AG08396 (cell line): ENCODE results near the gene NPC2.
A peak's percentile ranks its signal among the peaks of the same experiment; 100 is the strongest.
"Not testable (repeated sequence)": the region's sequence is repeated elsewhere in the genome, so short reads cannot be mapped to it uniquely, and the experiment has no call there.

Experiments
- DNase-seq: peaks from one replicate; pipeline ENCODE4 v3.0.0; 2012; ENCODE audit warnings: low spot score, mixed read lengths

The NPC2 gene

DNA sequence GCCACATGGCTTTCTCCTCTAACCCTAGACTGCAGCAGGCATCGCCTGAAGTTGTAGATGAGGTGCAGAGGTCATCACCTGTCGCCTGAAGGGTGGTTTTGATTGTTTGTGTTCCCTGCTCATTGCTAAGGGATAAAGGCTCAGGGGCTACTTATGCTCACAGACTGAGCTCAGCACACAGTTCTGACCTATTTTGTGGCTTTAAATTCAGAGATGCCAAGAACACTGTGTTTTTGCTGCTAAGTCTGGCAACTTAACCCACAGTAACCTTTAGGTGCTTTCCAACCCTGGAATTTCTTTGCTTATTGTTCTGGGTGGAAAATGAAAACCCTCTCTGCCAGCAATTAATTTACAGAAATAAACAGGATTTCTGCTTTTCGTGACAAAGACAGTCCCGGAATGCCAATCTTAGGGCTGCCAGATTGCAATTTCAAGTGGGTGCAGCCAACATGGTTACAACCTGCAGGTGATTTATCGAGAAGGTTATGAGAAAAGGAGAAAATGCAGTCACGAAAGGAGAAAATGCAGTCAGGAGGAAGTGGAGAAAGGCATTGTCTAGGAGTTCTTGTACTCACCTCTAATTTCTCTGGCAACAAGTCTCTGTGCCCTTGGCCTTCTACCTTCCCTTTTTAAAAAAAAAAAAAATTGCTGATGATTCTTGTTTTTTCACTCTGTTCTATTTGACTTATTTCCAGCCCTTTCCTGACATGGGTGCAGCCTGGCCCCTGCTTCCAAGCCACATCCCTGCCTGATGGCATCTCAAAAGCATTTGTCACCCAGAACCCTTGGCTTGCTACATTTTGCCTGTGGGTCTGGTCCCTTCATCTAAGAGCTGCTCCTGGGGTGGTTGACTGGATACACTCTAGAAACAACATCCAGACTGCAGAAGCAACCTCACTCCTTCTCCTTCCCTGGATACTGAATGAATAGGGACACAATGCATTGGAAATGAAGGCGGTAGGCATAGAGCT is 23.3 kb downstream of the NPC2 start:
- no peak for DNase-seq

DNA sequence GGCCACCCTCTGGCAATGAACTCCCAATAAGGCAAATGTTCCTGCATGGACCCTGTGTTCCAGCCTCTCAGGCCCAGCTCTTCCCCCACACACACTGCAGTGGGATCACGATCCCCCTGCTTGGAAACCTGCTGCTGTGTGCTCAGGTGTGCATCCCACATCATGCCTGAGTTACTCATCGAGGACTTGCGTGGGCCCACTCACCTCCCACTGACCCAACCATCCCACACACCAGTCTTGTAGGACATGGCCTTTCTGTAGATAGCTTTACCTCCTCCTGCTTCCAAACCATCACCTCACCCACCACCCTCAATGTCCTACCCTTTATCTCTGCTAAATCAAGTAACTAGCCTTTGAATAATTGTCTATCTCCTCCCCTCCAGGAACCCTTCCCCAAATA is 24.6 kb downstream of the NPC2 start:
- DNase-seq, result no peak

- DNase-seq, result no peak
Observed at GRCh38 chr14:74465335-74465734, 27.8 kb downstream of the NPC2 start.

- DNase-seq, result no peak
Observed at GRCh38 chr14:74464785-74465184, 28.3 kb downstream of the NPC2 start.

DNA sequence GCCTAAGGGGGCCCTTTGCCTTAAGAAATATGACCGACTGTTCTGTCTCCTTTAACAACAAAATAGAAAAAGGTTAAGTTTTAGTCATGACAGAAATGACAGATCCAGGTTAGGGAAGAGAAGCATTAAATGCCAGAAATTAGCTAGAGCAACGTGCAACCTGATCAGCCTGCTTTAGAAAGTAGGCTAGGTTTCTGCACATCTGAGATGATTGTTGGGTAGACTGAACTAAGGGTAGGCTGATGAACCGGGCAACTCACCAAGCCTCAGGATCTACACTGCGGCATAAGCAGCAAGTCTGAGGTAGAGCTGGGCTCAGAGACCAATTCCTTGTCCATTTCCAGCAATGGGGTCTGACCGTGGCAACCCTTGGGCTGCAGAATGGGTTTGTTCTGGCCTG is 29.4 kb downstream of the NPC2 start:
- DNase-seq, result no peak

DNA sequence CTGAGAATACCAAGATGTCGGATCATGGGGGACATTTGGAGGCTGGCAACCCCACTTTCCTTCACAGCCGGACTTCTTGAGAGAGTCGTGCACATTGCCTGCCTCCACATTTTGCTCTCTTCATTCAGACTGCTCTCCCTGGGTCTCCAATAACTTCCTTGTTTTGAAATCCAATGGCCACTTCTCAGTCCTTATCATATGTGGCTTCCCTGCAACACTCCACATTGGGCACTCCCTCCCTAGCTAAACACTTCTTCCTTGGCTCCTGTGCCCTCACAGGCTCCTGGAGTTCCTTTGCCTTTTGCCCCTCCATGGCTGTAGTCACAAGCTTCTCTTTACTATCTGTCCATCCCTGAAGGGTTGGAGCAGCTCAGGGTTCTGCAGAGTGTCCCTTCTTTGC is 30.1 kb downstream of the NPC2 start:
- DNase-seq, result no peak

DNA sequence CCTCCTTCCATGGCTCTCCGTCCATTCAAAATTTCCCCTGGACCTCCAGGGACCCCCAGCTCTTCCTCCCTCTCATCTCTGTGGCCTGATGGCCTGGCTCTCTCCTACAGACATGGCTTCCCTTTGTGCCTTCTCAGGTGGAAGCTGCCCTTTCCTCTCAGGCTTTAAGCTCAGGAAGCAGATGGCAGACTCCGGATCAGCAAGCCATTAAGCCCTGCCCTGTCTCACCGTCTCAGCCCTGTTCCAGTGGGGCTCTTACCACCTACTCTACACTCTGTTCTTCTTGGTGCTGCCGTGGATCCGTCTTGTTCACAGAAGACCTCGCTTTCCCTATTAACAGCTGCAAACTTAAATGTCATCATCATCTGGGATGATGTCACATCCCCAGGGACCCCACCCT is 33.1 kb downstream of the NPC2 start:
- no peak for DNase-seq

DNA sequence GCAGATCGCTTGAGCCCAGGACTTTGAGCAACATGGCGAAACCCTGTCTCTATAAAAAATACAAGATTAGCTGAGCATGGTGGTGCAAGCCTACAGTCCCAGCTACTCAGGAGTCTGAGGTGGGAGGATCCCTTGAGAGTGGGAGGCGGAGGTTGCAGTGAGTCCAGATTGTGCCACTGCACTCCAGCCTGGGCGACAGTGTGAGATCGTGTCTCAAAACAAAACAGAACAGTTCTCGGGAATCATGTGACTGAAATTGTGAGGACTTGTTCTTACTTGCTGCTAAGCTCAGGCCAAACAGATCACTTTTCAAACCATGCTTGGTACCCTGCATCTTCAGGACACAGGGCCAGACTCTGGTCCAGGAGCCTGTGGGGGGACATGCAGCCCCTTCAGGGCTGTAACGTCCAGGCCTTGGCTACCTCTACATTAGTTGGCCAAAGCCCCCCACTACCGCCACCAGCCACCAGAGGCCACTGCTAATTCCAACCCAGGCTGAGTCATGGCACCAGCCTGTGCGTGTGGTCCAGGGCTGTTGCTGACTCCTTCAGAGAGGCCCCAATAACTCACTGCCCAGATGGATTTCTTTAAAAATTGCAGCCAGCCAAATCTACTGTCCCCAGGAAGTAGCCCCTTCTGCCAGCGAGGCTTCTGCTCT is 33.7 kb downstream of the NPC2 start:
- peak; percentile 71 for DNase-seq

DNA sequence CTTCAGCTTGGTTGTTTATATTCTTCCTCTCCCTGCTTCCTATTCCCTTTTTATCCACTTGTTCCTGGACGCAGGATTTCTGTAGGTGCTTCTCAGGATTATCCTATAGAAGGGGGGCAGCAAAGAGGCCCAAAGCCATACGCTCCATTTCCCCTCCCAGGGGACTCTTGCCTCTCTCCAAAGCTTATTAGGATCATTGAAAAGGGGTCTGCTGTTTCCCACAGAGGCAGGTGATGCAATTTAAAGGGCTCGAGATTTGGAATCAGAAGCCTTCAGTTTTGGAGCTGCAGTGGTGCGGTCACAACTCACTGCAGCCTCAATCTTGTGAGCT is 35.6 kb downstream of the NPC2 start:
- DNase-seq, result no peak

DNA sequence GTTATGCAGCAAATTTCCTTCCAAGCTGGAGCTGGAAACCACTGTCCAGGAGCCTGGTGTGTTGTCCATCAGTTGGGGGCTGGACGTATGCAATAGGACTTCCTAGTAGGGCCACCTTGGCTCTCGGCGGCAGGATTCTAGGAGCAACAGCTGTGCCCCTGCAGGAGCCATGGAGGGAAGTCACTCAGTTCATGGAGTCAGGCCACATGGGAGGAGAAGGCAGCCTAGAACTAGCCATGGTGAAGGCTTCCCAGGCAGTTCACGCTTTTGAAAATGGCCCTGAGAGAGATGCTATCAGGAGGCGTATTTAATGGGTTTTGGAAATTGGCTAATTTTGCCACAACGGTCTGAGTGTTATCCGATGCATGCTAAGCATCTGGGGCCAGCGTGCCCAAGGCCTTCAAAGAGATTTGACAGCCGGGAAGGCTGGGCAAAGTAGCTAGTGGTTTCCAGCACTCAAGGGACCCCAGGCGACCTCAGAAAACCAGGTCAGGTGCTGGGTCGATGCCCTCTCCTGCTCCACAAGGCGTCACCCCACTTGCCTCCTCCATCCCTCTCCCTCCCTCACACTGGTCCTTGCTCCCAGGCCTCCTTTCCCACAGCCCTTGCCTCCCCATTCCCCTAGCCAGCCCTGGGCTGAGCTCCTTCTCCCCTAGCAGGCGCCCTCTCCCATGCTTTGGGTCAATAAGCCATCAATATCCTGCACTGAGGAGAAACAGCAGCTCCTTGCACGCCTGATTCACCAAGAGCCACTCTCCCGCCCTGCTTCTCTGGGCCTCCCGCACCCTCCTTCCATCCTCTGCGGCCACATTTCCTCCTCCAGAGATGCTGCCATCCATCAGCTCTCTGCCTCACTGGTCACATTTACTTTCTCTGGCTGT is 36.2 kb downstream of the NPC2 start:
- DNase-seq, result no peak

DNA sequence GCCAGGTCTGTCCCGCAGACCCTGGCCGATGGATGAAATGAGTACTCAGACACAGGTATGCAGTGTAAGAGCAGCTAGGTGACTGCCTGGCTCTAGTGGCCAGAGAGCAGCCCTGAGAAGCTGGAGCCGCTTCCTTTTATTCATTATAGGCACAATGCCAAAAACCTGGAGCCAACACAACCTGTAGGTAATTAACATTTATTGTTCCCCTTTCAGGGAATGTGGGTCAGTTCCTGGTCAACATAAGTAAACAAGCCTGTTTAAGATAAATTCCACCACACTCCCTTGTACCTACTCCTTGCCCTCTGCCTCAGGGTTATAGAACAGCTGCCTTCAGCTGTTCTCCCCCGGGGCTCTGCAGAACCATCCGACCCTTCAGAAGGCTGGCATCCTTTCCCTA is 38.7 kb downstream of the NPC2 start:
- DNase-seq, result not testable (repeated sequence)

DNA sequence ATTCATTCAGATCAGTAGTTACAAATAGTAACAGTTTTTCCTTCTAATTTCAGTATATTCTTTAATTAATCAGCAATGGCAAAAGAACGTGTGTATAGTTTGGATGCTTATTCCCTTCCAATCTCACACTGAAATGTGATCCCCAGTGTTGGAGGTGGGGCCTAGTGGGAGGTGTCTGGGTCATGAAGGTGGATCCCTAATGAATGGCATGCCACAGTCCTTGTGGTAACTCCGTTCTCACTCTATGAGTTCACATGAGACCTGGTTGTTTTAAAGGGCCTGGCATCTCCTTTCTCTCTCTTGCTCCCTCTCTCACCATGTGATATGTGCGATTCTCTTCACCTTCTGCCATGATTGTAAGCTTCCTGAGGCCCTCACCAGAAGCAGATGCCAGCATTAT is 48.2 kb downstream of the NPC2 start:
- no peak for DNase-seq

DNA sequence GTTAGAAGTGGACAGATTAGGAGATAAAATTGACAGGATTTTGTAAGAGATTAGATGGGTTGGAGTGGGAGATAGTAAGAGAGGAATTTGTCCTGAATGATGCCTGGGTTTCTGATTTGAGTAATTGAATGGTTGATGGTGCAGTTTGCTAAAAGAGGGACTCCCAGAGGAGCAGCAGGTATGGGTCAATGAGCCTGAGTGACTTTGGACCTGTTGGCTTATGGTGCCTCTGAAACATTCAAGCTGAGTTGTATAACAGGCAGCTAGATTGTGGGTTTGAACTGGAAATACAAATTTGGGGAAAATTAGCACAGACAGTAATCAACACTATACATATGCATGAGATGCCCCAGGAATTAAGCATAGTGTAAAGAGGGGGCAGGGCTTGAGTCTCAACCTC is 50.3 kb downstream of the NPC2 start:
- no peak for DNase-seq

GRCh38 chr14:74441113-74441512 is 52.0 kb downstream of the NPC2 start:
- DNase-seq, result no peak

GRCh38 chr14:74438351-74438915 is 54.7 kb downstream of the NPC2 start:
- peak; percentile 13 for DNase-seq

GRCh38 chr14:74437496-74438053 is 55.5 kb downstream of the NPC2 start:
- peak; percentile 29 for DNase-seq

GRCh38 chr14:74434294-74434693 is 58.8 kb downstream of the NPC2 start:
- DNase-seq, result no peak

- no peak for DNase-seq
Observed at GRCh38 chr14:74429991-74430390, 63.1 kb downstream of the NPC2 start.
